GM10248 (cell line): ENCODE measurements around the gene MPP3.

Source experiments
- CTCF ChIA-PET: fragments of 300-600 bp; sonication (Branson Sonifier 250); formaldehyde crosslinking; extraction: SDS; loops from one replicate; lab custom pipeline; 2021; ENCODE audit warnings: antibody characterized with exemption; lab: Yijun Ruan, JAX
- POLR2A ChIA-PET: fragments of 350-650 bp; sonication (Branson Sonifier 250); formaldehyde crosslinking; extraction: SDS; loops from one replicate; lab custom pipeline; 2020; ENCODE audit warnings: antibody characterized with exemption; lab: Yijun Ruan, JAX
- DNase-seq: peaks from one replicate; pipeline ENCODE4 v3.0.0; 2012; ENCODE audit errors: extremely low spot score
- CTCF ChIP-seq: IDR thresholded peaks from 2 replicates; pipeline ENCODE4 v1.5.1; 2012; ENCODE audit warnings: mild to moderate bottlenecking, low read depth; ENCODE audit errors: extremely low read depth, missing control alignments, control extremely low read depth

The MPP3 gene

GRCh38 chr17:43772877-43773648 is 59.9 kb downstream of the MPP3 start:
- POLR2A ChIA-PET: no interaction called here
- CTCF ChIA-PET: interaction anchor here (0.8 to 2.7 kb wide), 3 partner anchors 12 to 80 kb away, joined by 3 to 9 read pairs (median 4); partner anchors contain the start of gene CD300LG
- DNase-seq: peak; percentile 13
- TF ChIP-seq CTCF: no peak

GRCh38 chr17:43771463-43771862 is 61.5 kb downstream of the MPP3 start:
- CTCF ChIA-PET: no interaction called here
- no peak for DNase-seq
- POLR2A ChIA-PET: no interaction called here
- TF ChIP-seq CTCF: no peak

DNA sequence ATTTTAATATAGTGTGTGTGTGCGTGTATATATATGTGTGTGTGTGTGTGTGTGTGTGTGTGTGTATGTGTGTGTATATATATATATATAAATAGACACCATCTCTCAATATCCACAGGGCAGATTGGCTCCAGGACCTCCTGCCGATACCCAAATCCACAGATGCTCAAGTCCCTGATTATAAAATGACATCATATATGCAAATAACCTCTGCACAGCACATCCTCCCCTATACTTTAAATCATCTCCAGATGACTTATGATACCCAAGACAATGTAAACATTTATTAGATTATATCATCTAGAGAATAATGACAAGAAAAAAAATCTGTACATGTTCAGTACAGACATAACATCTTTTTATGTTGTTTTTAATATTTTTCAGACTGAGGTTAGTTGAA is 62.0 kb downstream of the MPP3 start:
- CTCF ChIA-PET: interaction anchor here (2.0 kb wide), 1 partner anchor 11 kb away, joined by 7 read pairs; no protein-coding TSS in a partner anchor

DNA sequence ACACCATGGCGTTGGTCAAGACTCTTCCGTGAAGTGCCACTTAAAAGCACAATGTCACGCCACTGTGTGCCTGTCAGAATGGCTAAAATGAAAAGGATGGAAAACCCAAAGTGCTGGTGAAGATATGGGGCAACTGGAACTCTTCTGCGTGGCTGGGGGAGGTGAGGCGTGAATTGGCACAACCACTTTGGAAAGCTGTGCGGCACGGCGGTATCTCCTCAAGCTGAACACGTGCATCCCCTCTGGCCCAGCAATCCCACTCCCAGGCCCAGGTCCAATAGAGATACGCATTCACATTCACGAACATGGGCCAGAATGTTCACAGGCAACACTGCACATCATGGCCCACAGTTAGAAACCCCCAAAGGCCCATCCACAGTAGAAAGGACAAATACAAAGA is 63.1 kb downstream of the MPP3 start:
- CTCF ChIA-PET: interaction anchor here (0.8 to 2.0 kb wide), 3 partner anchors 10 to 77 kb away, joined by 3 to 7 read pairs (median 4); no protein-coding TSS in a partner anchor
- POLR2A ChIA-PET: no interaction called here
- DNase-seq: no peak
- no peak for TF ChIP-seq CTCF

More for the DNA sequence above, 62.0 kb downstream of the MPP3 start:
- no peak for DNase-seq
- no peak for TF ChIP-seq CTCF
- POLR2A ChIA-PET: no interaction called here

DNA sequence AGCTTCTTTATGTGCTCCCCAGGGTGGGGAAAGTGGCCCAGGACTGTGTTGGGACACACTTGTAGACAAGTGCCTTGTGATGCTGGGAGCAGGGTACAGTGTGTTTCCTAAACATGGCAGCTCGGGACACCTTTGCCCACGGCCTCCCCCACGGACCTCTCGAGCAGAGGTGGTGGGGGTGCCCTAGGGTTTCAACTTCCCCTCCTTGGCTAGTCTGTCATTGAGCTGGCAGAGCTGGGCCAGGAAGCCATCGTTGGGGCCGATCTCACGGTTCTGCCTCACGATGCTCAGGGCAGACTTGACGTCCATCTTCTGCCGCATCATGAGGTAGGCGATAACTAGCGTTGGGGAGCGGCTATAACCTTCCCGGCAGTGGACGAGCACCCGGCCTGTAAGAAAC is 63.5 kb downstream of the MPP3 start:
- no peak for DNase-seq
- POLR2A ChIA-PET: no interaction called here
- CTCF ChIA-PET: interaction anchor here (0.6 to 2.0 kb wide), 5 partner anchors 9 to 77 kb away, joined by 3 to 7 read pairs (median 3); partner anchors contain the start of genes CD300LG and SOST
- TF ChIP-seq CTCF: no peak

- no peak for TF ChIP-seq CTCF
- POLR2A ChIA-PET: no interaction called here
- CTCF ChIA-PET: interaction anchor here (0.6 to 2.0 kb wide), 4 partner anchors 9 to 77 kb away, joined by 3 to 7 read pairs (median 3); partner anchors contain the start of genes CD300LG and SOST
- no peak for DNase-seq
Measured at GRCh38 chr17:43768943-43769342, 64.0 kb downstream of the MPP3 start.
